ENCODE results near the gene TSC2.

TSC2 gene

GRCh38 chr16:2047330-2048115 is at the start of gene TSC2, which contains the start of gene NTHL1:
TSC2 (plus strand) TSS chr16:2047985; CDS start chr16:2048616, 631 bp downstream.
NTHL1 (minus strand) TSS chr16:2047834; CDS start chr16:2047823, 11 bp downstream.
- DNase-seq = peak; percentile 96

GRCh38 chr16:1998360-1998835 is 49.4 kb upstream of the TSC2 start:
- no peak for DNase-seq

- DNase-seq = no peak
Observed at GRCh38 chr16:1998852-1999801, 48.7 kb upstream of the TSC2 start.

GRCh38 chr16:1999866-2000514 is 47.8 kb upstream of the TSC2 start:
- DNase-seq = no peak

- no peak for DNase-seq
Observed at GRCh38 chr16:2001035-2001434, 46.8 kb upstream of the TSC2 start.

GRCh38 chr16:2001456-2002355 is 46.1 kb upstream of the TSC2 start:
- DNase-seq = no peak

GRCh38 chr16:2002406-2003230 is 45.2 kb upstream of the TSC2 start:
- no peak for DNase-seq

GRCh38 chr16:2003231-2003826 is 44.5 kb upstream of the TSC2 start:
- DNase-seq = no peak

- DNase-seq = peak; percentile 94
Observed at GRCh38 chr16:2003827-2004641, 43.8 kb upstream of the TSC2 start.

GRCh38 chr16:2004795-2005517 is 42.8 kb upstream of the TSC2 start:
- no peak for DNase-seq

GRCh38 chr16:2005646-2006045 is 42.1 kb upstream of the TSC2 start:
- DNase-seq = peak; percentile 55

- DNase-seq = no peak
Observed at GRCh38 chr16:2006317-2006716, 41.5 kb upstream of the TSC2 start.

- no peak for DNase-seq
Observed at GRCh38 chr16:2007081-2007836, 40.5 kb upstream of the TSC2 start.

- DNase-seq = peak; percentile 71
Observed at GRCh38 chr16:2008009-2008526, 39.7 kb upstream of the TSC2 start.

GRCh38 chr16:2008631-2009163 is 39.1 kb upstream of the TSC2 start:
- DNase-seq = peak; percentile 78

- DNase-seq = peak; percentile 74
Observed at GRCh38 chr16:2009164-2009711, 38.5 kb upstream of the TSC2 start.

Data from activated CD8-positive, alpha-beta memory T cell treated with anti-CD3 and anti-CD28 coated beads for 24 hours (primary cell).